GM12872 (cell line): ENCODE measurements around the gene GIGYF1.
A peak's percentile ranks its signal among the peaks of the same experiment; 100 is the strongest.

Experiments
- TF ChIP-seq, protein P1 (sequence below): IDR thresholded peaks from 3 replicates; pipeline ENCODE4 v1.5.1; 2011; ENCODE audit warnings: low read depth, mild to moderate bottlenecking, low read length, moderate library complexity; ENCODE audit not compliant: insufficient read depth

Gene GIGYF1

DNA sequence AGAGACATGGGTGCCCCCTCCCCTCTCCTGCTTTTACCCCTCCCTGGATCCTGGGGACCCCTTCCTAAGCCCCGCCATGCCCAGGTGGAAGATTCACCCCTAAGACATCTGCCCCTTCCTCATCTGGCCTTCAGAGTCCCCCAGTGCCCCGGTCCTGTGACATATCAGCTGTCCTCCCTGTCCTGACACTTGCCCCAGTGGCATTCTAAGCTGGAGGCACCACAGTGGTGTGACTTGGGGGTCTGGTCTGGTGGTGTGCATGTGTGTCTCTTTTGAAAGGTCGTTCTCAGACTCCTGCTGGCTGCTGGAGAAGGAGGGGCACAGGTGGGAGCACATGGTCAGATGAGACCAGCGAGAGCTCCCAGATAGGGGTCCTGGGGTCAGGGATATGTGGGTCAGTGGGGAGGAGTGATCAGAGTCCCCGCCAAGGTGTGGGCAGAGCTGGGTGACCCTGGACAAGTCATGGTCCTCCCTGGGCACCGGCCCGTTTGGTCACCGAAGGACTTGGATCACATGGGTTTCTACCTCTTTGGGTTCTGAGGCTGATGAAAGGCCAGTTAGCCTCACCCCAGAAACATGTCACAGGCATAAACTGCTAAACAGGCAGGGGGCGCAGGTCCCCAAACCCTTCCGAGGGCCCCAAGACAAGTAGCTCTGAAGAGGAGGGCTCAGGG, 52.1 kb downstream of the GIGYF1 start:
- TF ChIP-seq, protein P1, sequence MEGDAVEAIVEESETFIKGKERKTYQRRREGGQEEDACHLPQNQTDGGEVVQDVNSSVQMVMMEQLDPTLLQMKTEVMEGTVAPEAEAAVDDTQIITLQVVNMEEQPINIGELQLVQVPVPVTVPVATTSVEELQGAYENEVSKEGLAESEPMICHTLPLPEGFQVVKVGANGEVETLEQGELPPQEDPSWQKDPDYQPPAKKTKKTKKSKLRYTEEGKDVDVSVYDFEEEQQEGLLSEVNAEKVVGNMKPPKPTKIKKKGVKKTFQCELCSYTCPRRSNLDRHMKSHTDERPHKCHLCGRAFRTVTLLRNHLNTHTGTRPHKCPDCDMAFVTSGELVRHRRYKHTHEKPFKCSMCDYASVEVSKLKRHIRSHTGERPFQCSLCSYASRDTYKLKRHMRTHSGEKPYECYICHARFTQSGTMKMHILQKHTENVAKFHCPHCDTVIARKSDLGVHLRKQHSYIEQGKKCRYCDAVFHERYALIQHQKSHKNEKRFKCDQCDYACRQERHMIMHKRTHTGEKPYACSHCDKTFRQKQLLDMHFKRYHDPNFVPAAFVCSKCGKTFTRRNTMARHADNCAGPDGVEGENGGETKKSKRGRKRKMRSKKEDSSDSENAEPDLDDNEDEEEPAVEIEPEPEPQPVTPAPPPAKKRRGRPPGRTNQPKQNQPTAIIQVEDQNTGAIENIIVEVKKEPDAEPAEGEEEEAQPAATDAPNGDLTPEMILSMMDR = no peak

DNA sequence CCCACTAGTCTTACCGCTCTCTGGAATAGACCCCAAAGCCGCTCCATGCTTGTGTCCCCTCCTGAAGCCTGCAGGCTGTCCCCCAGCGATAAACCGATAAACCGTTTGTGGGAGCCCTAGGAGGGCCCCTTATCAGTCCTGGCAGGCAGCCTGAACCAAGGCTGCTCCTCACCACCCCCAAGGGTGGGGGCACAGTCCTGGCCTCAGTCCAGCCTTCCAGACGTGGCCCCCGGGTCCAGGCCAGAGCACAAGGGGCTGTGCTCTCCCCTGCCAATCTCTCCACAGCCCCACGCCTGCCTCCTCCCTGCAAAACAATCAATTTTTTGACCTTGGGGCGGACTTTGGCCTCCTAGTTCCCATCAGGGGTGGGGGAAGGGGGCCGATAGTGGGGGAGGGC, 52.6 kb downstream of the GIGYF1 start, which contains the start of gene TFR2:
TFR2 (minus strand) TSS at position 90 of the 397 bp plus-strand sequence; CDS start at position 47, 43 bp downstream.
- TF ChIP-seq, protein P1 = no peak

DNA sequence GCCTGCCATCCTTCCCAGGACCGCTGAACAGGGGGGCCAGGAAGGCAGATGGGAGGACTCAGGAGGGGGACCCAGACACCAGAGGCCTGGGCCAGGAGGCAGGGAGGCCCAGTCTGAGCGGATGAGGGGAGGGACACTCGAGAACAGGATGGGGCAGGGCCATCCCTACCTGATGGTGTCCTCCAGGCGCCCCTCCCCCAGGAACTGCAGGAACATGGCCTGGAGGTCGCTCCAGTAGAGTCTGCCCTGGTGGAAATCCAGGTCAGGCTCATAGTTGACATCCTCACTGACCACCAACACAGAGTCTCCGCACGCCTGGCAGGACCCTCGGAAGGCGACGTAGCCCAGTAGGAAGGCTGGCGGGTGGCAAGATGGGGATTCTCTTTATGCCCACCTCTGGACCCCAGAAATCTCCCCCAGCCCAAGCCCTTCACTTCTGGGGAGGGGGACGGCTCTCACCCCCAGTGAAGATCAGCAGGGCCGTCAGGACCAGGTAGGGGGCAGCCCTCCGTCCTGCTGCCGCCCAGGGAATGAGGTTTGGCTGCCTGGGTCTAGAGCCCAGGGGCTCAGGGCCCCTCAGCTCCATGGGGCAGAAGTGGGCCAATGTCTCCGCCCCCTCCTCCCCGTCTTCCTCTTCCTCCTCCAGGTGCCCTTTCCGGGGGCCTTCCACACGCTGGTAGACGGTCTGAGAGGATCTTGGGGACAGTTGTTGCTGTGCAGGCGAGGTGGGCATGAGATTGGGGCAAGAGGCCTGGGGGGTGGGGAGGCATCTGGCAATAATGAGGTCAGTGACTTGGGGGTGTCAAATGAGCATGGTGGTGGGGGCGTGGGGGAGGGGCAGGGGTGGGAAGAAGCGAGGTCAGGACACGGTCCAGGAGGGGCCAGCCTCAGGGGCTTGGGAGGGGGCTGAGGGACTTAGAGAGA, 53.3 kb downstream of the GIGYF1 start:
- TF ChIP-seq, protein P1 = no peak

DNA sequence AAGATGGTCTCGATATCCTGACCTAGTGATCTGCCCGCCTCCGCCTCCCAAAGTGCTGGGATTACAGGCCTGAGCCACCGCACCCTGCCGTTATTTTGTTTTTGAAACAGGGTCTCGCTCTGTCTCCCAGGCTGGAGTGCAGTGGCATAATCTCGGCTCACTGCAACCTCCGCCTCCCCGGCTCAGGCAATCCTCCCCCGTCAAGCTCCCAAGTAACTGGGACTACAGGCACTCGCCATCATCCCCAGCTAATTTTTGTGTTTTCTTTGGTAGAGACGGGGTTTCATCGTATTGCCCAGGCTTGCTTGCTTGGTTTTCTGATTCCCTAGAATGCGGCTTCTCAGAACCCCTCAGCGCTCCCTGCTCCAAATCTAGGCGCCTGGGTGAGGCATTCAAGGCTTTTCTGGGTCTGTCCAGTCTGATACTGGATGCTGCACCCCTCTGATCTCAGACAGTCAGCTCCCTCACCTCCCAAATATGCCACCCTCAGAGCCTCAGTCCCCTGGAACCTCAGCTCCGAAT, 54.0 kb downstream of the GIGYF1 start:
- TF ChIP-seq, protein P1 = no peak

DNA sequence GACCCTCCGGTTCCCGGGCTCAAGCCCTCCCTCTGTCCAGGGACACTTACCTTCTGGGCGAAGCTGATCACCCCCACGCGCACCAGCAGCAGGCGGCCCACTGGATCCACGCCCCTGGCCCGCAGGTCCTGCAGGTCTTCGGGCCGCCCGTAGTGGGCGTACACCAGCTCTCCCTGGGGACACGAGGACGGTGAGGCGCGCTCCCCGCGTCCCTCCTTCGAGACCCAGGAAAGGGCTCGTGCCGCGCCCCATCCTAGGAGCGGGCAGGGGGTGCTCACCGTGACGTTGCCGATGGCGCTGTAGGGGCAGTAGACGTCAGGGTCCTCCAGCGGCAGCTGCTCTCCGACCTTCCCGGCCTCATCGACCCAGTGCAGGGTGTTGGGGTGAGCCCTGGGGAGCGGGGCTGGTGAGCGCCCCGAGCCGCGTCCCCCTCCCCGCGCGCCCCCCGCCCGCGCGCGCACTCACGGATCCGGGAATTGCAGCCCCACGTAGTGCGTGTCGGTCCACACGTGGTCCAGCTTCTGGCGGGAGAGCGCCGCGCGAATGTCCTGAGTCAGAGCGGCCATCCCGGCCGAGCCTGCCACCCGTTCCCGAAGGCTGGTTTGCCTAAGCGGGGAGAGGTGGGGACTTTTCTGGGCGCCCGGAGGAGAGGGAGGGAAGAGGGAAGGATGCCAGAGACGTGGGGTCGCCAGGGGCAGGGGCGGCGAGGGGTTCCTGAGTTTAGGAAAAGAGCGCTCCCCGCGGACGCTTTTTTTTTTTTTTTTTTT, 60.9 kb downstream of the GIGYF1 start:
- TF ChIP-seq, protein P1 = peak; percentile 68

DNA sequence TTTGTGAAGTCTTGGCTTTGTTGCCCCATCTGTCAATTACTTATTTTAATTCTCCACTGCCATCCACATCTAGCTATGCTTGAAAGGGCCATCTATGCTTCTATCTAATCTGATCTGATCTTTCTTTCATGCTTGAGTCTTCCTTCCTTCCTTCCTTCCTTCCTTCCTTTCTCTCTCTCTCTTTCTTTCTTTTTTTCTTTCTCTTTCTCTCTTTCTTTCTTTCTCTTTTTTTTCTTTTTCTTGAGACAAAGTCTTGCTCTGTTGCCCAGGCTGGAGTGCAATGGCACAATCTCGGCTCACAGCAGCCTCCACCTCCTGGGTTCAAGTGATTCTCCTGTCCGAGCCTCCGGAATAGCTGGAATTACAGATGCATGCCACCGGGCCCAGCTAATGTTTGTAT, 64.0 kb downstream of the GIGYF1 start:
- TF ChIP-seq, protein P1 = no peak
